ENCODE results near the gene GBF1. TPM values are rescaled to one million over a fixed set of nuclear protein-coding genes. Genes with fewer than 3 reads are reported as not detected.
A peak's percentile ranks its signal among the peaks of the same experiment; 100 is the strongest.

The GBF1 gene
- total RNA-seq, 1 experiment from 2014 or later: 28.3 TPM

GRCh38 chr10:102420714-102421506 lies 175.6 kb downstream of the GBF1 start, which contains the start of gene FBXL15:
TSS of gene FBXL15 (plus strand) at chr10:102420836. CDS start at chr10:102421130, 294 bp downstream.
- Histone ChIP-seq H3K27me3 (ENCODE audit: insufficient read depth, low read depth) (0 out of 2 replicates have a peak, but pooled peaks cover 4% of the 10 kb centered on the region), H3K27ac (peak within 1 kb of the TSS; percentile 57), H3K4me3 (peak within 1 kb of the TSS; percentile 94), H2AFZ (peak within 1 kb of the TSS; percentile 94), H3K36me3 (ENCODE audit: low read depth) (no peaks in the 10 kb centered on the region), H3K9me2 (ENCODE audit: insufficient read depth) (no peaks in the 10 kb centered on the region), H4K20me1 (ENCODE audit: insufficient read depth) (no peaks in the 10 kb centered on the region), H3K9me3 (ENCODE audit: insufficient read depth, low read depth) (no peaks in the 10 kb centered on the region), H3F3A (ENCODE audit: insufficient read depth, low read depth) (no peaks in the 10 kb centered on the region; the same call in 1 of the 2 replicates), H3K79me2 (ENCODE audit: low read depth) (no peaks in the 10 kb centered on the region), H3K4me1 (replicated peaks; ENCODE audit: insufficient read depth) (peaks cover 5% of the 10 kb centered on the region; the same call in 1 of the 2 replicates), H3K4me2 (peak within 1 kb of the TSS; percentile 97)
- DNase-seq: peak; percentile 85 to 89
- CTCF ChIA-PET: interaction anchor here (0.5 to 0.6 kb wide), 3 partner anchors 157 to 953 kb away, joined by 3 to 4 read pairs (median 3); no protein-coding TSS in a partner anchor
- POLR2A ChIA-PET (ENCODE audit: unreplicated experiment): interaction anchor here (0.6 to 0.7 kb wide), 3 partner anchors 30 to 121 kb away, joined by 3 to 7 read pairs (median 5); no protein-coding TSS in a partner anchor
- BruUV-seq (replicated peaks): TSS peak; percentile 58
- no peak for TF ChIP-seq EZH2 (IDR thresholded peaks at IDR 0.05; ENCODE audit: low read depth)
- TF ChIP-seq CTCF (conservative IDR thresholded peaks at IDR 0.05): no peak
- intact Hi-C loops (cut with micrococcal nuclease; ENCODE audit: unreplicated experiment): loop anchor here (2.0 to 5.0 kb wide), 3 partner anchors 18 to 161 kb away; no protein-coding TSS in a partner anchor

GRCh38 chr10:102421507-102421756 lies 176.1 kb downstream of the GBF1 start:
- CTCF ChIA-PET: interaction anchor here (0.6 kb wide), 1 partner anchor 251 kb away, joined by 4 read pairs; no protein-coding TSS in a partner anchor
- H3F3A ChIP-seq (ENCODE audit: insufficient read depth, low read depth): no peaks in the 10 kb centered on the region; the same call in 1 of the 2 replicates
- H3K79me2 ChIP-seq (ENCODE audit: low read depth): no peaks in the 10 kb centered on the region
- H2AFZ ChIP-seq: peak overlapping the region; percentile 94
- H3K27me3 ChIP-seq (ENCODE audit: insufficient read depth, low read depth): no peaks in the 10 kb centered on the region
- no peak for DNase-seq
- H3K9me3 ChIP-seq (ENCODE audit: insufficient read depth, low read depth): no peaks in the 10 kb centered on the region
- POLR2A ChIA-PET (ENCODE audit: unreplicated experiment): interaction anchor here (0.6 kb wide), 2 partner anchors 40 to 120 kb away, joined by 5 to 7 read pairs; no protein-coding TSS in a partner anchor
- BruUV-seq (replicated peaks): no TSS peak
- no peaks in the 10 kb centered on the region for H3K36me3 ChIP-seq (ENCODE audit: low read depth)
- peak overlapping the region; percentile 94 for H3K4me3 ChIP-seq
- peak overlapping the region; percentile 57; the same call in 1 of the 2 replicates for H3K27ac ChIP-seq
- no peak for TF ChIP-seq EZH2 (IDR thresholded peaks at IDR 0.05; ENCODE audit: low read depth)
- no peak for TF ChIP-seq CTCF (conservative IDR thresholded peaks at IDR 0.05)
- no peaks in the 10 kb centered on the region for H3K9me2 ChIP-seq (ENCODE audit: insufficient read depth)
- intact Hi-C loops (cut with micrococcal nuclease; ENCODE audit: unreplicated experiment): loop anchor here (2.0 to 5.0 kb wide), 3 partner anchors 19 to 161 kb away; no protein-coding TSS in a partner anchor
- peak overlapping the region; percentile 97 for H3K4me2 ChIP-seq
- peaks cover 5% of the 10 kb centered on the region; the same call in 1 of the 2 replicates for H3K4me1 ChIP-seq (replicated peaks; ENCODE audit: insufficient read depth)
- no peaks in the 10 kb centered on the region for H4K20me1 ChIP-seq (ENCODE audit: insufficient read depth)

- Histone ChIP-seq H3K9me2 (ENCODE audit: insufficient read depth) (no peaks in the 10 kb centered on the region), H4K20me1 (ENCODE audit: insufficient read depth) (no peaks in the 10 kb centered on the region), H3K9me3 (ENCODE audit: insufficient read depth, low read depth) (no peaks in the 10 kb centered on the region), H3K79me2 (ENCODE audit: low read depth) (no peaks in the 10 kb centered on the region), H3K4me1 (replicated peaks; ENCODE audit: insufficient read depth) (peaks cover 5% of the 10 kb centered on the region; the same call in 1 of the 2 replicates), H3K4me3 (peak overlapping the region; percentile 94), H3K36me3 (ENCODE audit: low read depth) (no peaks in the 10 kb centered on the region), H3K27me3 (ENCODE audit: insufficient read depth, low read depth) (no peaks in the 10 kb centered on the region), H3K4me2 (peak overlapping the region; percentile 97), H3K27ac (0 out of 2 replicates have a peak overlapping the region, but pooled peaks have one; percentile 57), H3F3A (ENCODE audit: insufficient read depth, low read depth) (no peaks in the 10 kb centered on the region; the same call in 1 of the 2 replicates), H2AFZ (peak overlapping the region; percentile 94)
- POLR2A ChIA-PET (ENCODE audit: unreplicated experiment): interaction anchor here (0.6 kb wide), 1 partner anchor 120 kb away, joined by 7 read pairs; no protein-coding TSS in a partner anchor
- TF ChIP-seq EZH2 (IDR thresholded peaks at IDR 0.05; ENCODE audit: low read depth): no peak
- no peak for TF ChIP-seq CTCF (conservative IDR thresholded peaks at IDR 0.05)
- no TSS peak for BruUV-seq (replicated peaks)
- CTCF ChIA-PET: interaction anchor here (1.2 to 1.7 kb wide), 2 partner anchors 10 to 191 kb away, joined by 3 to 5 read pairs; no protein-coding TSS in a partner anchor
- intact Hi-C loops (cut with micrococcal nuclease; ENCODE audit: unreplicated experiment): loop anchor here (1.0 to 5.0 kb wide), 6 partner anchors 19 to 289 kb away; partner anchors contain the start of gene PPRC1
- DNase-seq: peak in 1 of 2 experiments; percentile 41
Observed at GRCh38 chr10:102421757-102422512, 176.6 kb downstream of the GBF1 start.
